ENCODE measurements around the gene AQP6. TPM values are rescaled to one million over a fixed set of nuclear protein-coding genes. Genes with fewer than 3 reads are reported as not detected.

The AQP6 gene
- polyA plus RNA-seq, 1 of the 3 experiments (the other 2 are of a cell fraction): 0.10 TPM

DNA sequence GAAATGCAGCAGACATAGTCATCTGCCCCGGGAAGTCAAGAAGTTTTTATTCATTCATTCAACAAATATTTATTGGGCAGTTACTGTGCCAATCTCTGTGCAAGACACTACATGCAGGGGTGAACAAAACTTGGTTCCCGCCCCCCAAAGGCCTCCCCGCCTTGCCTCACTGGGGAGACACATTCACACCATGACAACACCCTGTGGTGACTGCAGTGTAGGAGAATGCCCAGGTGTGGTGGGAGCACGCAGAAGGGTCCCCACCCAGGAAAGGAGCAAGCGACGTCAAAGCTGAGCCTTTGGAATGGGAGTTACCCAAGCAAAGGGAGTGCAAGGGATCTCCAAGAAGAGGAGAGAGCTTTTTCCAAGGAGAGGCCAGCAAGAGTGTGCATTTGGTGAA lies 1.6 kb upstream of the AQP6 start:
- H3K4me2 ChIP-seq: no peak overlapping the region
- ChIA-PET CTCF (interaction anchor here (1.1 to 20.3 kb wide), 8 partner anchors 9 to 205 kb away, joined by 3 to 1401 read pairs (median 48); partner anchors contain the start of gene ASIC1), POLR2A (no interaction called here)
- H2AFZ ChIP-seq (ENCODE audit: low read depth): no peak overlapping the region
- TF ChIP-seq, protein P1, sequence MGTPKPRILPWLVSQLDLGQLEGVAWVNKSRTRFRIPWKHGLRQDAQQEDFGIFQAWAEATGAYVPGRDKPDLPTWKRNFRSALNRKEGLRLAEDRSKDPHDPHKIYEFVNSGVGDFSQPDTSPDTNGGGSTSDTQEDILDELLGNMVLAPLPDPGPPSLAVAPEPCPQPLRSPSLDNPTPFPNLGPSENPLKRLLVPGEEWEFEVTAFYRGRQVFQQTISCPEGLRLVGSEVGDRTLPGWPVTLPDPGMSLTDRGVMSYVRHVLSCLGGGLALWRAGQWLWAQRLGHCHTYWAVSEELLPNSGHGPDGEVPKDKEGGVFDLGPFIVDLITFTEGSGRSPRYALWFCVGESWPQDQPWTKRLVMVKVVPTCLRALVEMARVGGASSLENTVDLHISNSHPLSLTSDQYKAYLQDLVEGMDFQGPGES (IDR thresholded peaks at IDR 0.05; ENCODE audit: low read depth, low read length): no peak
- TF ChIP-seq TAF1 (IDR thresholded peaks at IDR 0.05; ENCODE audit: borderline replicate concordance, low read depth, low read length) (no peak), TEAD4 (IDR thresholded peaks at IDR 0.05; ENCODE audit: borderline replicate concordance, insufficient read depth) (no peak), TCF12 (IDR thresholded peaks at IDR 0.05) (no peak), FOXM1 (IDR thresholded peaks at IDR 0.05; ENCODE audit: low read depth) (no peak), JUND (IDR thresholded peaks at IDR 0.05) (no peak), RCOR1 (IDR thresholded peaks at IDR 0.05; ENCODE audit: low read length) (no peak), POLR2AphosphoS5 (IDR thresholded peaks at IDR 0.05; ENCODE audit: low read depth, low read length) (no peak), ELF1 (IDR thresholded peaks at IDR 0.05) (no peak), SIN3A (IDR thresholded peaks at IDR 0.05; ENCODE audit: borderline replicate concordance, low read depth, low read length) (no peak), NRF1 (IDR thresholded peaks at IDR 0.05; ENCODE audit: low read depth, low read length) (no peak), RFX5 (IDR thresholded peaks at IDR 0.05; ENCODE audit: low read length) (no peak), EZH2phosphoT487 (IDR thresholded peaks at IDR 0.05; ENCODE audit: borderline replicate concordance, low read depth) (no peak)
- TF ChIP-seq, protein P2, sequence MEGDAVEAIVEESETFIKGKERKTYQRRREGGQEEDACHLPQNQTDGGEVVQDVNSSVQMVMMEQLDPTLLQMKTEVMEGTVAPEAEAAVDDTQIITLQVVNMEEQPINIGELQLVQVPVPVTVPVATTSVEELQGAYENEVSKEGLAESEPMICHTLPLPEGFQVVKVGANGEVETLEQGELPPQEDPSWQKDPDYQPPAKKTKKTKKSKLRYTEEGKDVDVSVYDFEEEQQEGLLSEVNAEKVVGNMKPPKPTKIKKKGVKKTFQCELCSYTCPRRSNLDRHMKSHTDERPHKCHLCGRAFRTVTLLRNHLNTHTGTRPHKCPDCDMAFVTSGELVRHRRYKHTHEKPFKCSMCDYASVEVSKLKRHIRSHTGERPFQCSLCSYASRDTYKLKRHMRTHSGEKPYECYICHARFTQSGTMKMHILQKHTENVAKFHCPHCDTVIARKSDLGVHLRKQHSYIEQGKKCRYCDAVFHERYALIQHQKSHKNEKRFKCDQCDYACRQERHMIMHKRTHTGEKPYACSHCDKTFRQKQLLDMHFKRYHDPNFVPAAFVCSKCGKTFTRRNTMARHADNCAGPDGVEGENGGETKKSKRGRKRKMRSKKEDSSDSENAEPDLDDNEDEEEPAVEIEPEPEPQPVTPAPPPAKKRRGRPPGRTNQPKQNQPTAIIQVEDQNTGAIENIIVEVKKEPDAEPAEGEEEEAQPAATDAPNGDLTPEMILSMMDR (IDR thresholded peaks at IDR 0.05): no peak
- TF ChIP-seq, protein P3, sequence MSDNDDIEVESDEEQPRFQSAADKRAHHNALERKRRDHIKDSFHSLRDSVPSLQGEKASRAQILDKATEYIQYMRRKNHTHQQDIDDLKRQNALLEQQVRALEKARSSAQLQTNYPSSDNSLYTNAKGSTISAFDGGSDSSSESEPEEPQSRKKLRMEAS (IDR thresholded peaks at IDR 0.05; ENCODE audit: low read depth): no peak
- TF ChIP-seq, protein P4, sequence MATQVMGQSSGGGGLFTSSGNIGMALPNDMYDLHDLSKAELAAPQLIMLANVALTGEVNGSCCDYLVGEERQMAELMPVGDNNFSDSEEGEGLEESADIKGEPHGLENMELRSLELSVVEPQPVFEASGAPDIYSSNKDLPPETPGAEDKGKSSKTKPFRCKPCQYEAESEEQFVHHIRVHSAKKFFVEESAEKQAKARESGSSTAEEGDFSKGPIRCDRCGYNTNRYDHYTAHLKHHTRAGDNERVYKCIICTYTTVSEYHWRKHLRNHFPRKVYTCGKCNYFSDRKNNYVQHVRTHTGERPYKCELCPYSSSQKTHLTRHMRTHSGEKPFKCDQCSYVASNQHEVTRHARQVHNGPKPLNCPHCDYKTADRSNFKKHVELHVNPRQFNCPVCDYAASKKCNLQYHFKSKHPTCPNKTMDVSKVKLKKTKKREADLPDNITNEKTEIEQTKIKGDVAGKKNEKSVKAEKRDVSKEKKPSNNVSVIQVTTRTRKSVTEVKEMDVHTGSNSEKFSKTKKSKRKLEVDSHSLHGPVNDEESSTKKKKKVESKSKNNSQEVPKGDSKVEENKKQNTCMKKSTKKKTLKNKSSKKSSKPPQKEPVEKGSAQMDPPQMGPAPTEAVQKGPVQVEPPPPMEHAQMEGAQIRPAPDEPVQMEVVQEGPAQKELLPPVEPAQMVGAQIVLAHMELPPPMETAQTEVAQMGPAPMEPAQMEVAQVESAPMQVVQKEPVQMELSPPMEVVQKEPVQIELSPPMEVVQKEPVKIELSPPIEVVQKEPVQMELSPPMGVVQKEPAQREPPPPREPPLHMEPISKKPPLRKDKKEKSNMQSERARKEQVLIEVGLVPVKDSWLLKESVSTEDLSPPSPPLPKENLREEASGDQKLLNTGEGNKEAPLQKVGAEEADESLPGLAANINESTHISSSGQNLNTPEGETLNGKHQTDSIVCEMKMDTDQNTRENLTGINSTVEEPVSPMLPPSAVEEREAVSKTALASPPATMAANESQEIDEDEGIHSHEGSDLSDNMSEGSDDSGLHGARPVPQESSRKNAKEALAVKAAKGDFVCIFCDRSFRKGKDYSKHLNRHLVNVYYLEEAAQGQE (IDR thresholded peaks at IDR 0.05; ENCODE audit: low read depth, low read length): no peak
- H3K27ac ChIP-seq (ENCODE audit: low read depth in 2 of 2, low read length in 1 of 2): no peak overlapping the region
- no peaks in the 10 kb centered on the region for H3K9me2 ChIP-seq
- 96% methylated on average over 6 of the region's 6 CpGs for WGBS (ENCODE audit: low lambda C conversion rate)
- H3K9me3 ChIP-seq: no peaks in the 10 kb centered on the region
- H3K4me1 ChIP-seq (ENCODE audit: control insufficient read depth in 1 of 2, insufficient read depth in 2 of 2, low read depth in 1 of 2, low read length in 1 of 2): peaks cover 0 to 50% of the 10 kb centered on the region in 2 experiments; a peak in 1 of 4 replicates
- no peaks in the 10 kb centered on the region for H4K20me1 ChIP-seq (ENCODE audit: insufficient read depth)
- H3K4me3 ChIP-seq (ENCODE audit: low read depth in 2 of 2, low read length in 1 of 2): no peak overlapping the region
- H3K79me2 ChIP-seq (ENCODE audit: insufficient read depth): no peaks in the 10 kb centered on the region
- H3K27me3 ChIP-seq (ENCODE audit: insufficient read depth): no peaks in the 10 kb centered on the region
- H3F3A ChIP-seq (replicated peaks; ENCODE audit: insufficient read depth): no peaks in the 10 kb centered on the region
- DNase-seq: no peak
- no peaks in the 10 kb centered on the region for H3K36me3 ChIP-seq (replicated peaks in 1 of 2; ENCODE audit: control insufficient read depth in 1 of 2, insufficient read depth in 2 of 2, low read length in 1 of 2)
- no peak overlapping the region for H3K9ac ChIP-seq

Measured in SK-N-SH (cell line).